Transverse colon (tissue), 4 donors: ENCODE measurements around the gene PHKA2.
A peak's percentile ranks its signal among the peaks of the same experiment; 100 is the strongest.

ENCODE experiments used
- POLR2A ChIP-seq: fragments of 450-650 bp; IDR thresholded peaks from one replicate; pipeline ENCODE4 v1.6.1; 2016; ENCODE audit warnings: antibody characterized with exemption, mild to moderate bottlenecking, moderate library complexity
- POLR2AphosphoS5 ChIP-seq, 3 donors: sonication (generic); formaldehyde crosslinking; IDR thresholded peaks; one replicate each; pipeline ENCODE4 v1.6.1; 2016; ENCODE audit warnings: antibody characterized with exemption in 3 of 3
- TF ChIP-seq, protein P1 (sequence below), 5 experiments: fragments of 200-600 bp in 3 of 5; fragments of 450-650 bp in 2 of 5; sonication (generic) in 3 of 5; IDR thresholded peaks; 1 replicate in 2 of 5; 2 replicates in 3 of 5; pipeline ENCODE4 v1.5.1; 2016 to 2017; ENCODE audit warnings: antibody characterized with exemption in 5 of 5, inconsistent platforms in 3 of 5, mild to moderate bottlenecking in 2 of 5, moderate library complexity in 1 of 5

DNA sequence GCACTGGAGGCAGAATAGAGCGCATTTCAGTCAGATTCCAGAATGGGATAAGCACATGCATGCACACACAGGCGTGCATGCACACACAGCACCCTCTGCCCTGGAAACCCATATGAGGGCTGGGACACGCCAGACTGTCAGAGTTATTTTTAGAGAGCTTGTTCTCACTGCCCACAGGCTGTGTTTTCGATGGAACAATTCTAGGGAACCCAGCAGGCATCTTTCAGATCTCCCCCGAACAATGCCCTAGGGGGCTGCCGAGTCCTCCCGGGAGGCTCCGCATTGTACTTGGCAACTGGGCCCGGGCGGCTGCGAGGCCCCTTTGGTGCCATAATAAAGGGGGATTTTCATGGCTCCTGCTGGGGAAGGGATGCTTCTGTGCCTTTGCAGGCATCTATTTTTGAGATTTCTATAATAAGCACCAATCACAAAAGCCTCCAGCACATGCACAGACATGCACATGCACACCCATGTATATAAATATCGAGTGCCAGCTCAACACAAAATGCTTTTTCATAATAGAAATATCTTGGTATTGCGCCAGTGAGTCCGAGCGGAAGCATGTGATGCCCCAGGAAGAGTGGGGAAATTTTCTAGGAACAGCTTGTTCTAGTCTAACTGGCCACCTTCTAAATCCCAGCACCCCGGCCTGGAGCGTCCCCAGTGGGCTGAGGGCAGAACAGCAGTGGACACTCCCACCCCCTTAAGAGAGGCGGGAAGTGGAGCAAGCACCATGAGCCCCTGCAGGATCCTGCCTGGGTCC is 88.5 kb downstream of the PHKA2 start:
- TF ChIP-seq, protein P1, sequence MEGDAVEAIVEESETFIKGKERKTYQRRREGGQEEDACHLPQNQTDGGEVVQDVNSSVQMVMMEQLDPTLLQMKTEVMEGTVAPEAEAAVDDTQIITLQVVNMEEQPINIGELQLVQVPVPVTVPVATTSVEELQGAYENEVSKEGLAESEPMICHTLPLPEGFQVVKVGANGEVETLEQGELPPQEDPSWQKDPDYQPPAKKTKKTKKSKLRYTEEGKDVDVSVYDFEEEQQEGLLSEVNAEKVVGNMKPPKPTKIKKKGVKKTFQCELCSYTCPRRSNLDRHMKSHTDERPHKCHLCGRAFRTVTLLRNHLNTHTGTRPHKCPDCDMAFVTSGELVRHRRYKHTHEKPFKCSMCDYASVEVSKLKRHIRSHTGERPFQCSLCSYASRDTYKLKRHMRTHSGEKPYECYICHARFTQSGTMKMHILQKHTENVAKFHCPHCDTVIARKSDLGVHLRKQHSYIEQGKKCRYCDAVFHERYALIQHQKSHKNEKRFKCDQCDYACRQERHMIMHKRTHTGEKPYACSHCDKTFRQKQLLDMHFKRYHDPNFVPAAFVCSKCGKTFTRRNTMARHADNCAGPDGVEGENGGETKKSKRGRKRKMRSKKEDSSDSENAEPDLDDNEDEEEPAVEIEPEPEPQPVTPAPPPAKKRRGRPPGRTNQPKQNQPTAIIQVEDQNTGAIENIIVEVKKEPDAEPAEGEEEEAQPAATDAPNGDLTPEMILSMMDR (IDR thresholded peaks at IDR 0.05) = peak in 1 of 5 experiments; percentile 10
- TF ChIP-seq POLR2A (no peak), POLR2AphosphoS5 (IDR thresholded peaks at IDR 0.05) (no peak)
